Measurements from ENCODE around the gene C2CD2. TPM values are rescaled to one million over a fixed set of nuclear protein-coding genes. Genes with fewer than 3 reads are reported as not detected.

Gene C2CD2
- total RNA-seq, 2 experiments from 2014 or later, result 4.5 to 5.9 TPM

DNA sequence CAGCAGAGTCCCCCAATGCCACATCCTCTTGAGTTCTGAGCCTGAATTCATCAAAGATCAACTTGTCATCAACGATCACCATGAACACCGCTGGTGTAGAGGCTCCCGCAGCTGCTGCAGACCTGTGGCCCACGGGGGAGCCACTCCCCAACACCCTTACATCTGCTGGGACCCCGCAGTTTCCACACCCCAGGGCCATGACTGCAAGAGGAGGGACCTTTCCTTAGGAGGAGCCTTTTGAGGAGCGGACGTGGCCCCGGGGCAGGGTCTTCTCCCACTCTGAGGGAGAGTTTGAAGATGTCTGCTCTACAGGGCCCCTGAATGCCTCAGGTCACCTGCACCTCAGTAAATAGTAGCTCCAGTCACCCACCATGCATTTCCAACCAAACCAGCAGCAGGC lies 77.4 kb downstream of the C2CD2 start:
- TF ChIP-seq, protein P1, sequence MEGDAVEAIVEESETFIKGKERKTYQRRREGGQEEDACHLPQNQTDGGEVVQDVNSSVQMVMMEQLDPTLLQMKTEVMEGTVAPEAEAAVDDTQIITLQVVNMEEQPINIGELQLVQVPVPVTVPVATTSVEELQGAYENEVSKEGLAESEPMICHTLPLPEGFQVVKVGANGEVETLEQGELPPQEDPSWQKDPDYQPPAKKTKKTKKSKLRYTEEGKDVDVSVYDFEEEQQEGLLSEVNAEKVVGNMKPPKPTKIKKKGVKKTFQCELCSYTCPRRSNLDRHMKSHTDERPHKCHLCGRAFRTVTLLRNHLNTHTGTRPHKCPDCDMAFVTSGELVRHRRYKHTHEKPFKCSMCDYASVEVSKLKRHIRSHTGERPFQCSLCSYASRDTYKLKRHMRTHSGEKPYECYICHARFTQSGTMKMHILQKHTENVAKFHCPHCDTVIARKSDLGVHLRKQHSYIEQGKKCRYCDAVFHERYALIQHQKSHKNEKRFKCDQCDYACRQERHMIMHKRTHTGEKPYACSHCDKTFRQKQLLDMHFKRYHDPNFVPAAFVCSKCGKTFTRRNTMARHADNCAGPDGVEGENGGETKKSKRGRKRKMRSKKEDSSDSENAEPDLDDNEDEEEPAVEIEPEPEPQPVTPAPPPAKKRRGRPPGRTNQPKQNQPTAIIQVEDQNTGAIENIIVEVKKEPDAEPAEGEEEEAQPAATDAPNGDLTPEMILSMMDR (conservative IDR thresholded peaks at IDR 0.05; ENCODE audit: low read length), result no peak
- TF ChIP-seq EZH2phosphoT487 (IDR thresholded peaks at IDR 0.05; ENCODE audit: borderline replicate concordance, low read depth, low read length), result no peak
- Histone ChIP-seq H4K20me1 (ENCODE audit: insufficient read depth, low read length) (no peaks in the 10 kb centered on the region), H3K79me2 (ENCODE audit: insufficient read depth, low read depth, low read length) (peaks cover 27% of the 10 kb centered on the region; the same call in 1 of the 2 replicates), H2AFZ (ENCODE audit: low read length) (no peak overlapping the region; the same call in 1 of the 2 replicates), H3K27ac (ENCODE audit: low read depth, low read length, poor library complexity, severe bottlenecking) (peak overlapping the region; percentile 96), H3K4me2 (ENCODE audit: low read length) (peak overlapping the region; percentile 78), H3K4me1 (ENCODE audit: insufficient read depth, low read length, poor library complexity, severe bottlenecking) (peaks cover 78% of the 10 kb centered on the region), H3K9me2 (ENCODE audit: insufficient read depth, low read length) (no peaks in the 10 kb centered on the region), H3K36me3 (ENCODE audit: insufficient read depth, low read length) (no peaks in the 10 kb centered on the region), H3K4me3 (ENCODE audit: low read depth, low read length, poor library complexity, severe bottlenecking) (peak overlapping the region; percentile 81), H3K9me3 (ENCODE audit: low read length) (no peaks in the 10 kb centered on the region)
- intact Hi-C loops (cut with micrococcal nuclease; ENCODE audit: unreplicated experiment), result loop anchor here (2.0 to 5.0 kb wide), 2 partner anchors 136 to 240 kb away; partner anchors contain the start of gene ZBTB21
- CTCF ChIA-PET (ENCODE audit: unreplicated experiment), result interaction anchor here (0.6 kb wide), 1 partner anchor 263 kb away, joined by 4 read pairs; no protein-coding TSS in a partner anchor
- POLR2A ChIA-PET, result interaction anchor here (0.6 to 2.1 kb wide), 3 partner anchors 9 to 382 kb away, joined by 3 to 15 read pairs (median 4); no protein-coding TSS in a partner anchor
- no TSS peak for BruUV-seq (replicated peaks)
- DNase-seq (ENCODE audit: low spot score), result peak; percentile 41

DNA sequence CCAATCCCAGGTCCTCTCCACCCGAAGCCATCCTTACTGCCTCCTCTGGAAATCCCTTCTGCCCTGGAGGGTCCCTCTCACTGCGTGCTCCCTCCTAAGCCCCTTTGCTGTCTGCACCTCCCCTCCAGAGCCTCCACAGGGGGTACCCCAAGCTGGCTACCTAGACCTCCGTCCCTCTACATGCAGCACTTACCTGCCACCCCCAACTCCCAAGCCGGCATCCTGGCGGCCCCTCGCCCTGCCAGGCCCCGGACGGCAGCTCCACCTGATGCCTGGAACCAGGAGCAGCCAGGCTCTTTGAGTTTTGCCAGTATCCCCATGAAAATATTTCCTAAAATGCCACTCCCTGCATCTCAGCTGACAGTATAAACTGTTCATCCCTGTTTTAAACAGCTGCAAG lies 78.7 kb downstream of the C2CD2 start:
- peak overlapping the region; percentile 96 for H3K27ac ChIP-seq (ENCODE audit: low read depth, low read length, poor library complexity, severe bottlenecking)
- BruUV-seq (replicated peaks), result no TSS peak
- intact Hi-C loops (cut with micrococcal nuclease; ENCODE audit: unreplicated experiment), result loop anchor here (5.0 kb wide), 1 partner anchor 137 kb away; the partner anchor contains the start of gene ZBTB21
- H3K79me2 ChIP-seq (ENCODE audit: insufficient read depth, low read depth, low read length), result peaks cover 28% of the 10 kb centered on the region; the same call in 1 of the 2 replicates
- no peaks in the 10 kb centered on the region for H3K9me3 ChIP-seq (ENCODE audit: low read length)
- no peak for DNase-seq (ENCODE audit: low spot score)
- peak overlapping the region; percentile 78 for H3K4me2 ChIP-seq (ENCODE audit: low read length)
- H3K4me3 ChIP-seq (ENCODE audit: low read depth, low read length, poor library complexity, severe bottlenecking), result peak overlapping the region; percentile 81
- peaks cover 83% of the 10 kb centered on the region for H3K4me1 ChIP-seq (ENCODE audit: insufficient read depth, low read length, poor library complexity, severe bottlenecking)
- ChIA-PET CTCF (ENCODE audit: unreplicated experiment) (interaction anchor here (0.8 to 0.9 kb wide), 3 partner anchors 10 to 233 kb away, joined by 3 to 5 read pairs (median 4); no protein-coding TSS in a partner anchor), POLR2A (interaction anchor here (1.0 to 2.1 kb wide), 4 partner anchors 8 to 54 kb away, joined by 3 to 15 read pairs (median 5); no protein-coding TSS in a partner anchor)
- no peaks in the 10 kb centered on the region for H4K20me1 ChIP-seq (ENCODE audit: insufficient read depth, low read length)
- H2AFZ ChIP-seq (ENCODE audit: low read length), result no peak overlapping the region
- TF ChIP-seq EZH2phosphoT487 (IDR thresholded peaks at IDR 0.05; ENCODE audit: borderline replicate concordance, low read depth, low read length), result no peak
- TF ChIP-seq, protein P1 (conservative IDR thresholded peaks at IDR 0.05; ENCODE audit: low read length), result no peak
- H3K36me3 ChIP-seq (ENCODE audit: insufficient read depth, low read length), result no peaks in the 10 kb centered on the region
- H3K9me2 ChIP-seq (ENCODE audit: insufficient read depth, low read length), result no peaks in the 10 kb centered on the region

DNA sequence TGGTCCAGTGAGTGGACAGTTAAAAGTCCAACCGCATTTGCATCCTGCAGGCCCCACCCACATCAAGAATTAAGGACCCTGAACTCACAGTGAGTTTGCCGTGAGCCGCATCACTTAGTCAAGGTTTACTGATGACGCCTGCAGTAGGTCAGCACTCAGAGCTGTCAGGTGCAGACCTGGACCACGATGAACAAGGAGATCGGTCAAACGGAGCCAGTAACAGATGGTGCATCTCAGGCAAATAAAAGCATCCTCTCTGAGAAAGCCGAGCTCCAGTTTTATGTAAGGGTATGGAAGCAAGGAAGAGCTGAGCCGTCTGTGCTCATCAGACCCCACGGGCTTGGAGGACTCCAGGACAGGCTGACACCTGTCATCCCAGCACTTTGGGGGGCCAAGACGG lies 79.2 kb downstream of the C2CD2 start:
- no TSS peak for BruUV-seq (replicated peaks)
- Histone ChIP-seq H2AFZ (ENCODE audit: low read length) (no peak overlapping the region), H3K9me3 (ENCODE audit: low read length) (no peaks in the 10 kb centered on the region), H3K27ac (ENCODE audit: low read depth, low read length, poor library complexity, severe bottlenecking) (peak overlapping the region; percentile 96), H3K9me2 (ENCODE audit: insufficient read depth, low read length) (no peaks in the 10 kb centered on the region), H3K4me2 (ENCODE audit: low read length) (peak overlapping the region; percentile 78), H3K4me3 (ENCODE audit: low read depth, low read length, poor library complexity, severe bottlenecking) (peak overlapping the region; percentile 81), H4K20me1 (ENCODE audit: insufficient read depth, low read length) (no peaks in the 10 kb centered on the region), H3K4me1 (ENCODE audit: insufficient read depth, low read length, poor library complexity, severe bottlenecking) (peaks cover 84% of the 10 kb centered on the region), H3K79me2 (ENCODE audit: insufficient read depth, low read depth, low read length) (peaks cover 27% of the 10 kb centered on the region; the same call in 1 of the 2 replicates), H3K36me3 (ENCODE audit: insufficient read depth, low read length) (no peaks in the 10 kb centered on the region)
- ChIA-PET POLR2A (interaction anchor here (1.0 to 2.1 kb wide), 6 partner anchors 7 to 58 kb away, joined by 3 to 15 read pairs (median 4); no protein-coding TSS in a partner anchor), CTCF (ENCODE audit: unreplicated experiment) (interaction anchor here (0.8 to 0.9 kb wide), 2 partner anchors 58 to 234 kb away, joined by 3 to 4 read pairs; no protein-coding TSS in a partner anchor)
- peak; percentile 81 for DNase-seq (ENCODE audit: low spot score)
- intact Hi-C loops (cut with micrococcal nuclease; ENCODE audit: unreplicated experiment), result loop anchor here (5.0 kb wide), 1 partner anchor 138 kb away; the partner anchor contains the start of gene ZBTB21
- TF ChIP-seq, protein P1 (conservative IDR thresholded peaks at IDR 0.05; ENCODE audit: low read length), result no peak
- no peak for TF ChIP-seq EZH2phosphoT487 (IDR thresholded peaks at IDR 0.05; ENCODE audit: borderline replicate concordance, low read depth, low read length)
